Smooth muscle cell (in vitro differentiated cells): ENCODE data around the gene FLAD1. TPM values are rescaled to one million over a fixed set of nuclear protein-coding genes. Genes with fewer than 3 reads are reported as not detected.

Experiments used
- DNase-seq: peaks from one replicate; lab custom pipeline; 2025; ENCODE audit not compliant: unreplicated experiment; lab: John Stamatoyannopoulos, UW
- H2AFZ ChIP-seq: fragments of 200-600 bp; sonication (generic); 2 replicates; pipeline ENCODE4 v1.6.0; 2016; ENCODE audit warnings: antibody characterized with exemption, low read depth, mild to moderate bottlenecking
- H3F3A ChIP-seq: fragments of 200-600 bp; sonication (generic); 2 replicates; pipeline ENCODE4 v1.6.0; 2017; ENCODE audit warnings: antibody characterized with exemption, low read depth
- H3K27ac ChIP-seq: fragments of 200-600 bp; sonication (generic); 2 replicates; pipeline ENCODE4 v1.5.1; 2016; ENCODE audit warnings: low read depth, mild to moderate bottlenecking
- H3K27me3 ChIP-seq: fragments of 200-600 bp; sonication (generic); 2 replicates; pipeline ENCODE4 v1.6.1; 2016; ENCODE audit warnings: low read depth, mild to moderate bottlenecking
- H3K36me3 ChIP-seq: fragments of 200-600 bp; sonication (generic); 2 replicates; pipeline ENCODE4 v1.5.1; 2016; ENCODE audit warnings: low read depth
- H3K4me1 ChIP-seq: fragments of 200-600 bp; sonication (generic); 2 replicates; pipeline ENCODE4 v1.5.1; 2016; ENCODE audit warnings: low read depth
- H3K4me2 ChIP-seq: fragments of 200-600 bp; sonication (generic); 2 replicates; pipeline ENCODE4 v1.6.0; 2016; ENCODE audit warnings: mild to moderate bottlenecking
- H3K4me3 ChIP-seq: fragments of 200-600 bp; sonication (generic); 2 replicates; pipeline ENCODE4 v1.5.1; 2016; ENCODE audit warnings: mild to moderate bottlenecking
- H3K79me2 ChIP-seq: fragments of 200-600 bp; sonication (generic); 2 replicates; pipeline ENCODE4 v1.6.0; 2016; ENCODE audit warnings: low read depth, mild to moderate bottlenecking
- H3K9ac ChIP-seq: fragments of 200-600 bp; sonication (generic); 2 replicates; pipeline ENCODE4 v1.6.0; 2016; ENCODE audit warnings: low read depth
- H3K9me3 ChIP-seq: fragments of 200-600 bp; sonication (generic); replicated peaks from 2 replicates; pipeline ENCODE4 v1.5.1; 2016; ENCODE audit warnings: low read depth
- H4K20me1 ChIP-seq: fragments of 200-600 bp; sonication (generic); 2 replicates; pipeline ENCODE4 v1.6.0; 2016; ENCODE audit warnings: low read depth
- CTCF ChIP-seq: fragments of 200-600 bp; sonication (generic); IDR thresholded peaks from 2 replicates; pipeline ENCODE4 v1.5.1; 2017; ENCODE audit warnings: borderline replicate concordance, mild to moderate bottlenecking, antibody characterized with exemption; ENCODE audit not compliant: insufficient read depth, poor library complexity, severe bottlenecking
- WGBS: methylation state at CpG from one replicate; pipeline ENCODE4 v1.1.7; 2016; ENCODE audit warnings: low lambda C conversion rate; 5-methylcytosine and 5-hydroxymethylcytosine counted together
- polyA plus RNA-seq: library from polyadenylated mRNA; unstranded; fragments of >200 nt; fragmentation: Nextera tagmentation; extraction: Ambion mirVana; gene quantifications from 2 replicates; pipeline ENCODE4 v1.2.1, GENCODE V29; 2016
- total RNA-seq: library from RNA; depleted of rRNA; stranded (reverse); fragments of >200 nt; gene quantifications from 2 replicates; pipeline ENCODE4 v1.2.3, GENCODE V29; 2014

FLAD1 gene
- total and polyA plus RNA-seq, 2 experiments from 2014 or later, result 31.1 to 51.4 TPM

GRCh38 chr1:155008015-155008941 lies 25.1 kb downstream of the FLAD1 start:
- no peaks in the 10 kb centered on the region for H3K27me3 ChIP-seq
- no peaks in the 10 kb centered on the region for H3F3A ChIP-seq
- H2AFZ ChIP-seq, result no peak overlapping the region
- TF ChIP-seq CTCF, result no peak
- H3K9ac ChIP-seq, result no peak overlapping the region
- no peak overlapping the region for H3K4me2 ChIP-seq
- peaks cover 41% of the 10 kb centered on the region for H3K4me1 ChIP-seq
- H3K27ac ChIP-seq, result no peak overlapping the region
- no peaks in the 10 kb centered on the region for H3K9me3 ChIP-seq
- no peaks in the 10 kb centered on the region for H3K36me3 ChIP-seq
- peaks cover 41% of the 10 kb centered on the region for H3K79me2 ChIP-seq
- no peak overlapping the region for H3K4me3 ChIP-seq
- peaks cover 65% of the 10 kb centered on the region for H4K20me1 ChIP-seq
- WGBS, result 82% methylated on average over 11 of the region's 16 CpGs
- no peak for DNase-seq

- H3K9me3 ChIP-seq, result no peaks in the 10 kb centered on the region
- no peak overlapping the region for H3K4me2 ChIP-seq
- H3K79me2 ChIP-seq, result peaks cover 31% of the 10 kb centered on the region
- no peak for TF ChIP-seq CTCF
- no peaks in the 10 kb centered on the region for H3K27me3 ChIP-seq
- peaks cover 38% of the 10 kb centered on the region for H3K4me1 ChIP-seq
- no CpG with 5 or more reads among the region's 12 CpGs for WGBS
- peaks cover 72% of the 10 kb centered on the region for H4K20me1 ChIP-seq
- no peak overlapping the region for H3K9ac ChIP-seq
- H3K27ac ChIP-seq, result no peak overlapping the region
- no peaks in the 10 kb centered on the region for H3F3A ChIP-seq
- H3K4me3 ChIP-seq, result no peak overlapping the region
- H2AFZ ChIP-seq, result no peak overlapping the region
- no peak for DNase-seq
- no peaks in the 10 kb centered on the region for H3K36me3 ChIP-seq
Measured at GRCh38 chr1:155009221-155009711, 26.1 kb downstream of the FLAD1 start.

- H3K4me2 ChIP-seq, result no peak overlapping the region
- peaks cover 33% of the 10 kb centered on the region for H3K4me1 ChIP-seq
Measured at GRCh38 chr1:155009742-155010141, 26.6 kb downstream of the FLAD1 start.

More at GRCh38 chr1:155009742-155010141, 26.6 kb downstream of the FLAD1 start:
- Histone ChIP-seq H2AFZ (no peak overlapping the region), H3K27ac (no peak overlapping the region), H4K20me1 (peaks cover 72% of the 10 kb centered on the region), H3K27me3 (no peaks in the 10 kb centered on the region), H3K4me3 (no peak overlapping the region), H3F3A (no peaks in the 10 kb centered on the region), H3K36me3 (no peaks in the 10 kb centered on the region), H3K79me2 (peaks cover 26% of the 10 kb centered on the region), H3K9me3 (no peaks in the 10 kb centered on the region), H3K9ac (no peak overlapping the region)
- no peak for TF ChIP-seq CTCF
- WGBS, result 98% methylated on average over 5 of the region's 5 CpGs
- no peak for DNase-seq
